K562 (cell line): ENCODE data around the gene HYCC2. TPM values are rescaled to one million over a fixed set of nuclear protein-coding genes. Genes with fewer than 3 reads are reported as not detected.
A peak's percentile ranks its signal among the peaks of the same experiment; 100 is the strongest.

Experiments used
- ATAC-seq: fragments of 200-7000 bp; cut with Tn5 transposase; 3 replicates; pipeline ENCODE4 v1.9.1; 2020; ENCODE audit warnings: moderate library complexity
- BruUV-seq: library from RNA; stranded (reverse); fragments of 400-500 nt; replicated peaks from 2 replicates; lab custom pipeline; 2021; lab: Mats Ljungman, UMichigan
- CTCF ChIA-PET: fragments of 300-600 bp; formaldehyde crosslinking; extraction: SDS; loops from one replicate; lab custom pipeline; 2021; ENCODE audit warnings: low intra/inter-chr PET ratio; lab: Yijun Ruan, JAX
- POLR2A ChIA-PET: fragments of 300-600, 350-650 bp; sonication (Branson Sonifier 250); formaldehyde crosslinking; extraction: SDS; loops from one replicate; lab custom pipeline; 2021; ENCODE audit warnings: antibody characterized with exemption, inconsistent platforms; lab: Yijun Ruan, JAX
- DNase-seq, 4 experiments: peaks; one replicate each; pipeline versions ENCODE4 v3.0.0 to v3.0.0-alpha.2; 2011 to 2018; ENCODE audit warnings: low spot score in 3 of 4, mixed read lengths in 3 of 4; ENCODE audit errors: extremely low read depth in 1 of 4
- FAIRE-seq: peaks from 2 replicates; lab custom pipeline; 2011; peaks lifted over from hg19 to GRCh38; lab: Jason Lieb, UNC
- H2AFZ ChIP-seq: 2 replicates; pipeline ENCODE4 v1.6.0; 2011; ENCODE audit warnings: low read depth, low read length, control low read depth, inconsistent platforms
- H3K27ac ChIP-seq: fragments of 200-600 bp; 3 replicates; pipeline ENCODE4 v1.8.0; 2011; ENCODE audit warnings: low read depth, mild to moderate bottlenecking, control low read depth, inconsistent platforms, low read length, moderate library complexity, mixed read lengths; ENCODE audit errors: extremely low read depth
- H3K27me3 ChIP-seq, 2 experiments: fragments of 300-600 bp in 1 of 2; 2 replicates in 1 of 2; 3 replicates in 1 of 2; pipeline versions ENCODE4 v1.6.0 to v1.8.0; 2011; ENCODE audit warnings: inconsistent platforms in 2 of 2, low read length in 2 of 2, mild to moderate bottlenecking in 1 of 2, mixed read lengths in 1 of 2, moderate library complexity in 1 of 2; ENCODE audit not compliant: control insufficient read depth in 2 of 2, insufficient read depth in 2 of 2
- H3K36me3 ChIP-seq: fragments of 300-600 bp; 3 replicates; pipeline ENCODE4 v1.8.0; 2011; ENCODE audit warnings: mild to moderate bottlenecking, low read length, inconsistent platforms; ENCODE audit not compliant: control insufficient read depth, insufficient read depth
- H3K4me1 ChIP-seq, 2 experiments: fragments of 200-600 bp in 1 of 2; replicated peaks in 1 of 2; 2 replicates in 1 of 2; 3 replicates in 1 of 2; pipeline versions ENCODE4 v1.5.1 to v1.8.0; 2011; ENCODE audit warnings: inconsistent platforms in 2 of 2, low read length in 2 of 2, mild to moderate bottlenecking in 1 of 2, mixed read lengths in 1 of 2, moderate library complexity in 1 of 2; ENCODE audit not compliant: control insufficient read depth in 2 of 2, insufficient read depth in 2 of 2
- H3K4me2 ChIP-seq: 2 replicates; pipeline ENCODE4 v1.6.1; 2011; ENCODE audit warnings: low read length, control low read depth, inconsistent platforms, mixed read lengths; ENCODE audit not compliant: insufficient read depth
- H3K4me3 ChIP-seq: fragments of 200-600 bp; sonication (generic), shearing (Covaris generic); 2 replicates; pipeline ENCODE4 v1.5.1; 2016; ENCODE audit warnings: control low read depth, inconsistent platforms
- H3K79me2 ChIP-seq: fragments of 200-600 bp; 3 replicates; pipeline ENCODE4 v1.8.0; 2011; ENCODE audit warnings: low read length, inconsistent platforms; ENCODE audit not compliant: control insufficient read depth, insufficient read depth
- H3K9ac ChIP-seq, 2 experiments: 2 replicates each; pipeline versions ENCODE4 v1.6.0 to v1.6.1; 2011; ENCODE audit warnings: low read depth in 2 of 2, low read length in 2 of 2, control low read depth in 1 of 2, inconsistent platforms in 1 of 2, mild to moderate bottlenecking in 1 of 2, mixed read lengths in 1 of 2; ENCODE audit not compliant: insufficient read depth in 1 of 2
- H3K9me1 ChIP-seq: one replicate; pipeline ENCODE4 v1.6.0; 2011; ENCODE audit warnings: inconsistent platforms, mild to moderate bottlenecking, low read length, moderate library complexity; ENCODE audit not compliant: control insufficient read depth, insufficient read depth
- H3K9me3 ChIP-seq: replicated peaks from 2 replicates; pipeline ENCODE4 v1.5.1; 2011; ENCODE audit warnings: low read depth, low read length, inconsistent platforms; ENCODE audit not compliant: control insufficient read depth, insufficient read depth
- H4K20me1 ChIP-seq: replicated peaks from 2 replicates; pipeline ENCODE4 v1.6.1; 2011; ENCODE audit warnings: low read length, inconsistent platforms, mixed read lengths; ENCODE audit not compliant: control insufficient read depth, insufficient read depth
- E4F1 ChIP-seq: fragments of 250-450 bp; sonication (Bioruptor Pico); IDR thresholded peaks from 2 replicates; pipeline ENCODE4 v1.5.0; 2021; ENCODE audit warnings: mild to moderate bottlenecking, borderline replicate concordance
- HMBOX1 ChIP-seq: sonication (generic); IDR thresholded peaks from 2 replicates; pipeline ENCODE4 v1.6.1; 2016
- LCOR ChIP-seq: sonication (generic); formaldehyde crosslinking; IDR thresholded peaks from 2 replicates; pipeline ENCODE4 v1.8.0; 2022; ENCODE audit warnings: mild to moderate bottlenecking, missing genetic modification reagents
- NONO ChIP-seq, 2 experiments: fragments of 200-400 bp in 1 of 2; fragments of 450-650 bp in 1 of 2; formaldehyde crosslinking in 1 of 2; IDR thresholded peaks; 2 replicates each; pipeline ENCODE4 v1.6.1; 2017; ENCODE audit warnings: low read depth in 2 of 2, mild to moderate bottlenecking in 2 of 2, moderate library complexity in 2 of 2, low read length in 1 of 2
- POLR2AphosphoS2 ChIP-seq: IDR thresholded peaks from 2 replicates; pipeline ENCODE4 v1.6.1; 2012; ENCODE audit warnings: low read length, improper control_type of control experiment
- POU5F1 ChIP-seq: fragments of 150-350 bp; IDR thresholded peaks from 2 replicates; pipeline ENCODE4 v1.6.1; 2014; ENCODE audit warnings: borderline replicate concordance, low read length, low read depth, mild to moderate bottlenecking; ENCODE audit not compliant: partially characterized antibody
- PRPF4 ChIP-seq: fragments of 200-400 bp; formaldehyde crosslinking; IDR thresholded peaks from one replicate; pipeline ENCODE4 v1.6.1; 2017; ENCODE audit warnings: low read length, low read depth, mild to moderate bottlenecking; ENCODE audit not compliant: insufficient read depth, poor library complexity, severe bottlenecking
- SIN3B ChIP-seq: fragments of 450-650 bp; IDR thresholded peaks from 2 replicates; pipeline ENCODE4 v1.6.1; 2017; ENCODE audit warnings: low read depth, mild to moderate bottlenecking, moderate library complexity
- SMAD4 ChIP-seq: fragments of 250-450 bp; sonication (Bioruptor Pico); conservative IDR thresholded peaks from 2 replicates; pipeline ENCODE4 v1.8.0; 2021; ENCODE audit warnings: inconsistent platforms, mild to moderate bottlenecking, moderate library complexity
- TCF3 ChIP-seq: sonication (generic); formaldehyde crosslinking; IDR thresholded peaks from 2 replicates; pipeline ENCODE4 v1.4.0; 2020; ENCODE audit warnings: mild to moderate bottlenecking, missing genetic modification reagents
- ZNF785 ChIP-seq: fragments of 250-450 bp; sonication (Bioruptor Pico); IDR thresholded peaks from 2 replicates; pipeline ENCODE4 v1.4.0; 2020; ENCODE audit warnings: mild to moderate bottlenecking
- in situ Hi-C: fragments of 300-500 bp; cut with MboI; formaldehyde crosslinking; loops from 4 replicates; pipeline ENCODE4 v1.15.0; 2018; ENCODE audit warnings: inconsistent platforms, mixed read lengths
- intact Hi-C: fragments of 100-400 bp; cut with micrococcal nuclease; formaldehyde crosslinking; loops from 2 replicates; pipeline ENCODE4 v1.14.2; 2022
- polyA plus RNA-seq, 8 experiments: library from polyadenylated mRNA; depleted of rRNA in 4 of 8; stranded (reverse) in 5 of 8; unstranded in 3 of 8; fragments of >200 nt; fragmentation: Nextera tagmentation in 2 of 8; fragmentation: Illumina TruSeq in 1 of 8; extraction: Ambion mirVana in 2 of 8; extraction: Trizol in 1 of 8; gene quantifications; 2 replicates each; pipeline versions ENCODE4 v1.2.1 to v1.2.3, GENCODE V29; 2011 to 2014; ENCODE audit warnings: inconsistent platforms in 1 of 8, missing spikeins in 1 of 8
- total RNA-seq, 7 experiments: library from RNA; depleted of rRNA in 6 of 7; stranded (reverse); fragments of >200 nt in 6 of 7; fragmentation: Illumina TruSeq in 2 of 7; extraction: Trizol in 2 of 7; gene quantifications; 2 replicates each; pipeline versions ENCODE4 v1.2.1 to v1.2.3, GENCODE V29; 2011 to 2021; ENCODE audit warnings: low replicate concordance in 1 of 7
- TF ChIP-seq, protein P1 (sequence below): sonication (generic); formaldehyde crosslinking; IDR thresholded peaks from 2 replicates; pipeline ENCODE4 v1.4.0; 2020; ENCODE audit warnings: mild to moderate bottlenecking, missing genetic modification reagents
- TF ChIP-seq, protein P2 (sequence below), 2 experiments: IDR thresholded peaks; 2 replicates each; pipeline ENCODE4 v1.6.1; 2011; ENCODE audit warnings: borderline replicate concordance in 1 of 2, control low read depth in 1 of 2, low read depth in 1 of 2, low read length in 1 of 2, mild to moderate bottlenecking in 1 of 2, mixed read lengths in 1 of 2, moderate library complexity in 1 of 2; ENCODE audit not compliant: insufficient read depth in 1 of 2, insufficient read length in 1 of 2, poor library complexity in 1 of 2, severe bottlenecking in 1 of 2; ENCODE audit errors: extremely low read depth in 1 of 2

HYCC2 gene
- total and polyA plus RNA-seq, 9 of the 15 experiments (the other 6 are each of a cell fraction or from before 2014, with no cell fraction given): 5.4 to 20.0 (median 9.8) TPM

DNA sequence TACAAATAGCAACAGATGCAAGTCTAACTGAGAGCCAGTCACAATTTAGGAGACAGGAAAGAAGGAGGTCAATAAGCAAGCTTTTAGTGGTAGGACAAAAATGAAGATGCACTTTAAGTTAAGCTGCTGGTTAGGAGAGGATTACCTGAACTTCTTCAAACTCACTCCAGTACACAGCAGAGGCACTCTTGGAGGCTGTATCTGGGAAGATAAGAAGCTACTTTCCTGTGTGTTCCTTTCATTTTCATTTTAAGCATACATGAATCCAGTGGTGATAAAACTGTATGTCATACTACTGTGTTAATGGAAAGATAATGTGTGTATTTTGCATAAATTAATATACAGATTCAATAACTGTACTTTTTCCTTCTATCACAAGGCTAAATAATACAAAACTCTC, 49.6 kb downstream of the HYCC2 start:
- CTCF ChIA-PET: no interaction called here

More for the DNA sequence above, 49.6 kb downstream of the HYCC2 start:
- H3K27me3 ChIP-seq: no peaks in the 10 kb centered on the region
- FAIRE-seq (no peak), ATAC-seq (no peak)
- H3K4me2 ChIP-seq: no peak overlapping the region
- no peaks in the 10 kb centered on the region for H3K9me1 ChIP-seq
- H3K4me3 ChIP-seq: no peak overlapping the region
- H4K20me1 ChIP-seq: no peaks in the 10 kb centered on the region
- peaks cover 60% of the 10 kb centered on the region; the same call in 2 of the 3 replicates for H3K36me3 ChIP-seq
- no peaks in the 10 kb centered on the region for H3K4me1 ChIP-seq
- no TSS peak for BruUV-seq
- no peaks in the 10 kb centered on the region for H3K9me3 ChIP-seq
- intact Hi-C loops: no loop called here
- TF ChIP-seq NONO (IDR thresholded peaks at IDR 0.05; ENCODE audit: low read depth in 2 of 2, low read length in 1 of 2) (no peak), POU5F1 (no peak), E4F1 (no peak), POLR2AphosphoS2 (no peak), TCF3 (0 out of 2 replicates have a peak, but pooled peaks have one; percentile 18), HMBOX1 (peak; percentile 72), SMAD4 (CRISPR knock-in tag) (no peak), SIN3B (no peak), LCOR (CRISPR knock-in tag) (no peak), PRPF4 (no peak), ZNF785 (CRISPR knock-in tag) (no peak)
- TF ChIP-seq, protein P1, sequence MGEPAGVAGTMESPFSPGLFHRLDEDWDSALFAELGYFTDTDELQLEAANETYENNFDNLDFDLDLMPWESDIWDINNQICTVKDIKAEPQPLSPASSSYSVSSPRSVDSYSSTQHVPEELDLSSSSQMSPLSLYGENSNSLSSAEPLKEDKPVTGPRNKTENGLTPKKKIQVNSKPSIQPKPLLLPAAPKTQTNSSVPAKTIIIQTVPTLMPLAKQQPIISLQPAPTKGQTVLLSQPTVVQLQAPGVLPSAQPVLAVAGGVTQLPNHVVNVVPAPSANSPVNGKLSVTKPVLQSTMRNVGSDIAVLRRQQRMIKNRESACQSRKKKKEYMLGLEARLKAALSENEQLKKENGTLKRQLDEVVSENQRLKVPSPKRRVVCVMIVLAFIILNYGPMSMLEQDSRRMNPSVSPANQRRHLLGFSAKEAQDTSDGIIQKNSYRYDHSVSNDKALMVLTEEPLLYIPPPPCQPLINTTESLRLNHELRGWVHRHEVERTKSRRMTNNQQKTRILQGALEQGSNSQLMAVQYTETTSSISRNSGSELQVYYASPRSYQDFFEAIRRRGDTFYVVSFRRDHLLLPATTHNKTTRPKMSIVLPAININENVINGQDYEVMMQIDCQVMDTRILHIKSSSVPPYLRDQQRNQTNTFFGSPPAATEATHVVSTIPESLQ (CRISPR knock-in tag): no peak
- TF ChIP-seq, protein P2, sequence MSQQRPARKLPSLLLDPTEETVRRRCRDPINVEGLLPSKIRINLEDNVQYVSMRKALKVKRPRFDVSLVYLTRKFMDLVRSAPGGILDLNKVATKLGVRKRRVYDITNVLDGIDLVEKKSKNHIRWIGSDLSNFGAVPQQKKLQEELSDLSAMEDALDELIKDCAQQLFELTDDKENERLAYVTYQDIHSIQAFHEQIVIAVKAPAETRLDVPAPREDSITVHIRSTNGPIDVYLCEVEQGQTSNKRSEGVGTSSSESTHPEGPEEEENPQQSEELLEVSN (IDR thresholded peaks at IDR 0.05; ENCODE audit: borderline replicate concordance in 1 of 2, extremely low read depth in 1 of 2, insufficient read depth in 1 of 2, insufficient read length in 1 of 2, low read depth in 1 of 2, low read length in 1 of 2, poor library complexity in 1 of 2, severe bottlenecking in 1 of 2): no peak
- TF ChIP-seq, all 486 proteins: peak for 2
- H2AFZ ChIP-seq: no peak overlapping the region
- POLR2A ChIA-PET: interaction anchor here (0.9 kb wide), 1 partner anchor 111 kb away, joined by 3 read pairs; no protein-coding TSS in a partner anchor
- no peak overlapping the region for H3K9ac ChIP-seq
- in situ Hi-C loops: no loop called here
- DNase-seq: peak in 1 of 4 experiments; percentile 5
- H3K79me2 ChIP-seq: peaks cover 25% of the 10 kb centered on the region
- no peak overlapping the region for H3K27ac ChIP-seq
